GM19193 (cell line): Measurements from ENCODE around the gene POLRMT.

Experiments
- POLR2A ChIP-seq: IDR thresholded peaks from 4 replicates; pipeline ENCODE4 v1.6.1; 2011; ENCODE audit not compliant: insufficient read depth, insufficient read length; ENCODE audit errors: extremely low read depth

POLRMT gene

DNA sequence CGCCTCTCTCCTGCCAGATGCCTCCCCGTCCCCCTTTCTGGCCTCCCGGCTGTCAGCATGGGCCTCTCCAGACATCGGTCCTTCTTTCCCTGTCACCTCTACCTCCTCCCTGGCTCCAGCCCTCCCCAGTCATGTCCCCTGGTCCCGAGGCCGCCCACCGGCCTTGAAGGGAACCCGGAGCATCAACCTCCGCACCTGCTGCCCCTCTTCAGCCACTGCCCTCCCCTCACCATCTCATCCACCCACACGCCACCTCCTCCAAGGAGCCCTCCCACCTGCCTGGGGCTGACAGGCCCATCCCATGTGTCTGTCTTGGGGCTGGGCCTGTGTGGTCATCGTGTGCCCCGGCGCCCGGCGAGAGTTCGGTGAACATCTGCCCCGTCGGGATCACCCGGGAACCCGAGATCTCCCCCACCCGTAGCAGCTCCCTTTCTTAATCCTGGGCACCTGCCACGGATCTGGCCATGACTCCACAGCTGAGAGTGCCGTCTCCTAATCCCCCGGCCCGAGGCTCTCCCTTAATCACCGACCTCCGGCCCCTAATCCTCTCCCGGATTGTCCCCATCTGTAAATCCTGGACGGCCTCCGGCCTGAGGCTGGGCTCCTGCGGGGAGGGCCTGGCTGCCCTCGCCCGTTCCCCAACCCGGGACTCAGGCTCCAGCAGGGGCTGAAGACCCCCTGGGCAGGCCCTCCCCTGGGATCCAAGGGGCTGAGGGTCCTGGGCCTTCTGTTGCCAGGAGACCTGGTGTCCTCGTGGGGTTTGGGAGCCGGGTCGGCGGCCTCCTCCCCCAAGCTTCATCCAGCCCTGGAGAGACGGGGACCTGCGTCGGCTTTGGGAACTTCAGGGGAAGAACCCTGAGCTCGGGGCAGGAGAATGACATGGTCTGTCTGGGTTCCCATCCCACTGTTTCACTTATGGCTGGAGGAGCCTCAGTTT is 37.7 kb downstream of the POLRMT start:
- TF ChIP-seq POLR2A, result no peak

DNA sequence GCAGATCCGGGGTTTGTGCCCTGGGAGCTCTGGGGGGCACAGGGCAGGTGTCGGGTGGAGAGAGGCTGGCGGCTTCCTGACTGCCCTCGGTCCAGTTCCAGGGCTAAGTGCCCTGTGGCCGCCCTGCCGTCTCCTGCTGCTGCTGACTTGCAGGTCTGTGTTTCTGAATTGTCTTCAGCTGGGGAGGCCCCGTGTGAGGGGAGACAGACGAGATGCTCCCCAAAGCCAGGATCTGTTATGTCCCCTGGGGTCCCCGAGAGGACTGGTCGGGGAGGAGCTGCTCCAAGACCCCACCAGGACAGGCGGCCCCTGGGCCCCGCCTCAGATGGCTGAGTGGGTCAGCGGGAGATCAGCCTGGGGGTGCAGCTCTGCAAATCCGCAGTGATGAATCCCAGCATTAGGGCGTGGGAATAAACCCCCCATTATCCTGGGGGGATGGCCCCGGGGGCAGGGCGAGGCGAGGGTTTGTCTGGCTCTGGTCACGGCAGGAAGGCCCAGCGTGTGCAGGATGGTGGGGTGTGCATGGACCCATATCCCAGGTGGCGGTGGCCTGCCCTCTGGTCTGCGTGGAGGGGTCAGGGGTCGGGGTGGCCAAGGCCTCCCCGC is 39.0 kb downstream of the POLRMT start:
- no peak for TF ChIP-seq POLR2A

DNA sequence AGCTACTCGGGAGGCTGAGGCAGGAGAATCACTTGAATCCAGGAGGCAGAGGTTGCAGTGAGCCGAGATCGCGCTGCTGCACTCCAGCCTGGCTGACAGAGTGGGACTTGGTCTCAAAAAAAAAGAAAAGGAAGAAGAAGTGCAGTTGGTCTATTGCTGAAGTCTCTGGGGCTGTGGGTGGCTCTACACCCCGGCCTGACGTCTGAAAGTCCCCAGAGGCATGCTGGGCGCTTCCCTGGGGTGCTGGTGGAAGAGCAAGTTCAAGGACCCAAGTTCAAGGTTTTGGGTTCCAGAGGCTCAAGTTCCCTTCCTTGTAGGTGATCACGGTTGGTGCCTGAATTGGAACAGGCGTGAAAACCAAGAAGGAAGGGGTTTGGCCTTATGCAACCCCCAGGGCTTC is 39.8 kb downstream of the POLRMT start:
- TF ChIP-seq POLR2A, result no peak

DNA sequence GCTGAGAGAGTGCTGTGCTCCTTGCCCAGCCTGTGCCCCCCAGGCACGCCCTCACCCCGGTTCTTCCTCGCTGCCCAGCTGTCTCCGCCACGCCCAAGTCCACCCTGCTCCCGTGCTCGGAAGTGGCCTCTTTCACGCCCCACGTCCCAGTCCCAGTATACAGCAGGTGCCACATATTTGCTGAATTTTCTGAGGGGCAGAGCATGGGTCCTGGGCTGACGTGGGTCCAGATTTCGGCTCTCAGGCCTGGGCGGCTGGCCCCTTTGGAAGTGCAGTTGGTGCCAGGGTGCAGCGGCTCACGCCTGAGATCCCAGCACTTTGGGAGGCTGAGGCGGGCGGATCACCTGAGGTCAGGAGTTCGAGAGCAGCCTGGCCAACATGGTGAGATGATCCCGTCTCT is 40.3 kb downstream of the POLRMT start:
- TF ChIP-seq POLR2A, result no peak

DNA sequence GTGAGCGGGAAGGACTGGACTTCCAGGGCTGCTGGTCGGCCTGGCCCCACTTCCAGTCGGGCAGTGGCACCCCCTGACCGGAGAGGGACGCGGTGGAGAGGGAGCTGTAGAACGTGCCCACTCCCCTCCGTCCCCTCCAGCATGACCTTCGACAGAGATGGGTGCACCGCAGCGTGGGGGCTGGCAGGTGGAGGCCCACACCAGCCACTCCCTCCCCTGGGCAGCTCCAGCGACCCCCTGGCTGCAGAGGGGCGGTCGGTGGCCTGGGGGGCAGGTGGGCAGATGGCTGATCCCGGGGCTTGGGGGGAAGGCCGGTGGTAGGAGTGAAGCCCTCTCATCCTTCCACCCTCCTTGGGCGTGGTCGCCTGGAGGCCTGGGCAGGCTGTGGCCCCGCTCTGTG is 41.2 kb downstream of the POLRMT start:
- no peak for TF ChIP-seq POLR2A

DNA sequence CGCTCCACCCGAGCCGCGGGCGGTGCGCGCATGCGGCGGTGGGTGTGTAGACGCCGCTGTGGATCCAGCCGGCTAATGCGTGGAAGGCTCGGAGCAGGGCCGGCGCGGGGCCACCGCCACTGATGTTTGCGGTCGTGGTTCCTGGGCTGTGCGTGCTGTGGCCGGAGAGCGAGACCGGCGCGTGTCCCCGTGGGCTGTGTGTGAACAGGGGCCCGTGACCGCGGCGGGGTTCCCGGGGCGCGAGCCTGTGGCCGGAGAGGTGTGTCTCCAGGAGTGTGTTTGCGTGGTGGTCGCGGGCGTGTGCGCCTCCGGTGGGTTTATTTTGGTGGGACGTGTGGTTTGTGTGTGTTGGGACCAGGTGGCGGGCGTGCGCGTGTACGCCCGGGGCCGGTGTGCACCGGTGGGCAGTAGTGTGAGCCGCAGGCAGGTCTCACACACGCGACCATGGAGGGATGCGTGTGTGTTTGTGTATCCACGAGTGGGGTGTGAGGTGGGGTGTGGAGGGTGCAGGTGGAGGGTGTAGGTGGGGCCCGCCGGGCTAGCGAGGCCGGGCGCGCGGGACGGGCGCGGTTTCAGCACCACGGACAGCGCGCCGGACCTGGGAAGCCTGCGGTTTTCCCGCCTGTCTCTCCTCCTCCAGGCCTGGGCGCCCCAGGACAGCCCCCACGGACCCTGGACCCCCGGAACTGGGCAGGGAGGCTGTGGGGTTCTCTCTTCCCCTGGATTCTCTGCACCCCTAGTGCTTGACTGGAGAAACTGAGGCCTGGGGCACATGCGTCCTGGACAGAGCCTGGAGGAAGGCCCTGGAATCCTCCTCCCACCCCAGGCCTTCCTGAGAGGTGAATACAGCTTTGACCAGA is 42.0 kb downstream of the POLRMT start:
- TF ChIP-seq POLR2A, result no peak

DNA sequence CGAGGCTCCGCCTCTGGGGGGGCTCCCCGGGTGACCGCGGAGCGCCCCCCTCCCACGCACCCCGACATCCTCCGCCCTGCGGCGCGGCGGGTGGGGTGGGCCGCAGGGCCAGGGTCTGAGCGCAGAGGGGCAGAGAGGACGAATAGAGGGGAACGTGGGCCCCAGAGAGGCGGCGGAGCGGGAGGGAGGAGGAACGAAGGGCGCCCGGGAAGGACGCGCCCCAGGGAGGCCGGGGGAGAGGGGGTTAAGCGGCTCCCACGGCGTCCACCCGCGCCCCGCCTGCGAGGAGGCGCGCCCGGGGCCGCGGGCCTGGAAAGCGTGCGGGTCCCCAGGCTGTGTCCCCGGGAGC is 42.6 kb downstream of the POLRMT start:
- no peak for TF ChIP-seq POLR2A

DNA sequence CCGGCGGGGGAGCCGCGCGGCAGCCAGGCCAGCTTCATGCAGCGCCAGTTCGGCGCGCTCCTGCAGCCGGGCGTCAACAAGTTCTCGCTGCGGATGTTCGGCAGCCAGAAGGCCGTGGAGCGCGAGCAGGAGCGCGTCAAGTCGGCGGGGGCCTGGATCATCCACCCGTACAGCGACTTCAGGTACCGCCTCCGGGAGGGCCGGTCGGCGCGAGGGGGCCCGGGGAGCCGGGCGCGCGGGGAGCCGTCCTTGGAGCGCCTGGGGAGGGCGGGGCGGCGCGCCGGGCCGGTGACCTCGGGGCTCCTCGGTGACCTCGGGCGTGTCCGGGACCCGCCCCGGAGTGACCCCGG is 43.0 kb downstream of the POLRMT start:
- no peak for TF ChIP-seq POLR2A

DNA sequence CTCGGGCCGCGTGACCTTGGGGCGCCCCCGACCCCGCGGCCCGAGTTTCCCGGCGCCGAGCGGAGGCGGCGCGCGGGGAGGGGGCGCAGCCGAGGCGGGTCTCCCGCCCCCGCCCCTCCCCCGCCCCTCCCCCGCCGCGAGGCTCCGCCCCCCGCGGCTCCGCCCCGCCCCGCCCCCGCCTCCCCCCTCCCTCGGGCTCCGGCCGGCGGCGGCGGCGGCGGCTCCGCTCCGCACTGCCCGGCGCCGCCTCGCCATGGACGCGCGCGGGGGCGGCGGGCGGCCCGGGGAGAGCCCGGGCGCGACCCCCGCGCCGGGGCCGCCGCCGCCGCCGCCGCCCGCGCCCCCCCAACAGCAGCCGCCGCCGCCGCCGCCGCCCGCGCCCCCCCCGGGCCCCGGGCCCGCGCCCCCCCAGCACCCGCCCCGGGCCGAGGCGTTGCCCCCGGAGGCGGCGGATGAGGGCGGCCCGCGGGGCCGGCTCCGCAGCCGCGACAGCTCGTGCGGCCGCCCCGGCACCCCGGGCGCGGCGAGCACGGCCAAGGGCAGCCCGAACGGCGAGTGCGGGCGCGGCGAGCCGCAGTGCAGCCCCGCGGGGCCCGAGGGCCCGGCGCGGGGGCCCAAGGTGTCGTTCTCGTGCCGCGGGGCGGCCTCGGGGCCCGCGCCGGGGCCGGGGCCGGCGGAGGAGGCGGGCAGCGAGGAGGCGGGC is 43.5 kb downstream of the POLRMT start, which contains the start of gene HCN2:
Gene HCN2, plus strand, starts transcription at position 189 of the 703 bp plus-strand sequence. Its CDS starts 65 bp downstream, at position 254.
- TF ChIP-seq POLR2A, result no peak

DNA sequence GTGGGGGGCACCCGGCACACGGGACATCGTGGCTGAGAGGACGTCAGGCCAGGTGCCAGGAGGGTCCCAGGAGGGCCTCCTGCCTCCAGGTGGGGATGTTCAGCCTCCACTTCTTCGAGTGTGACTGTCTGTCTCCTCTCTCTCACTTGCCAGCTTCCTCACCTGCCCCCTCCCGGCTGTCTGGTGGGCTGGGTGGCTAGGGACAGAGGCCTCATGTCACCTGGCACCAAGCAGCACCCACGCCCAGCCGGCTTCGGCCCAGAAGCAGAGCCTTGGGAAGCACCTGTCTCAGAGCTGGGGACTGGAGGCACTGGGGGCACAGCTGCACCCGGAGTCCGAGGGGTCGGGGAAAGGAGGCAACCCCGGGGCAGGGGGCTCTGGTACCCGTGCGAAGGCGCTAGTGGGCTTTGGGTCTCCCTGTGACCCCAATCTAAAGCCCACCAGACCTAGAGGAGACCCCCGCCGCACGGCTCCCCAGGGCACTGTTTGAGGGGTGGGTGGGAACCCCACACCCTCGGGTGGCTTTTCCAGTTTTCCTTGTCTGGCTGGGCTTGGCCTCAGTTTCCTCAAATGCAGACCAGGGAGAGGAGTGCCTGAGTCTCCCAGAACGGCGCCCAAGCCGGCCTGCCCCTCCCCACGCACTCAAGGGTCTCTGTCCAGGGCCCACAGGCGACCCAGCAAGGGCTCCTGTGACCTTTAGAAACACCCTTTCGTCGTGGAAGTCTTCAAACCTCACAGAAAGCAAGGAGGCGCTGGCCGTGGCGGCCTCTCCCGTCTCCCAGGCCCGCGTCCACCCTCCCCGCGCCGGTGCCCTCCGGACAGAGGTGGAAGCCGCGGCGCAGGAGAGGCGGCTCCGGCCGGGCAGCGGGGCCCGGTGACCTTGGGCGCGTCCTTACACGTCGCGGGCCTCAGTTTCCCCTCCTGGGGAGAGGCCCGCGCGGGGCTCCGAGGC is 44.3 kb downstream of the POLRMT start:
- no peak for TF ChIP-seq POLR2A

DNA sequence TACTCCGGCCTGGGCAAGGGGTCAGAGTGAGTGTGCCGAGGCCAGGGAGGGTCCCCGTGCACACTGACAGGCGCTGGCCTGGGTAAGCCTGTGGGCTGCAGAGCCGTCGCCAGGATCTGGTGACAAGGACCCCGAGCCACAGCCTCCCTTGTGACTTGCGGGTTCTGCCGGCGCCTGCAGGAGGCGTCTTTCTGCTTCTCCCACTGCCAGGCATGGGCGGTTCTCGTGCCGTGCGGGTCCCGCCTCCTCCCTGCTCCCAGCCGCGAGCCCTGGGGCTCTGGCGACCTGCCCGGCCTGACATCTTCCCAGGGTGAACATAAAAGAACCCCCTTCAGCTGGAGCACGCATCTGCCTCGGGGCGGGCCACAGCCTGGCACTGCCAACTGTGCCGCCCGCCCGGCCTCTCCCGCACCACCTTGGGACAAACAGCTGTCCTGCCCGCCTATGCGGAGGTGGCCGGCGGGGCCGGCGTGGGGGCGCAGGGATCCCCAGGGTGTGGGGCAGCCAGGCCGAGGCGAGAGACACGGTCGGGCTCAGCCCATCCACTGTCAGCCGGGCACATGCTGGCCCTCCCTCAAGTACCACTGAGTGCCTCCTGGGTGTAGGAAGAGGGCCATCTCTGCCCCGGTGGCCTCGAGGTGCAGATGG is 45.1 kb downstream of the POLRMT start:
- TF ChIP-seq POLR2A, result no peak

DNA sequence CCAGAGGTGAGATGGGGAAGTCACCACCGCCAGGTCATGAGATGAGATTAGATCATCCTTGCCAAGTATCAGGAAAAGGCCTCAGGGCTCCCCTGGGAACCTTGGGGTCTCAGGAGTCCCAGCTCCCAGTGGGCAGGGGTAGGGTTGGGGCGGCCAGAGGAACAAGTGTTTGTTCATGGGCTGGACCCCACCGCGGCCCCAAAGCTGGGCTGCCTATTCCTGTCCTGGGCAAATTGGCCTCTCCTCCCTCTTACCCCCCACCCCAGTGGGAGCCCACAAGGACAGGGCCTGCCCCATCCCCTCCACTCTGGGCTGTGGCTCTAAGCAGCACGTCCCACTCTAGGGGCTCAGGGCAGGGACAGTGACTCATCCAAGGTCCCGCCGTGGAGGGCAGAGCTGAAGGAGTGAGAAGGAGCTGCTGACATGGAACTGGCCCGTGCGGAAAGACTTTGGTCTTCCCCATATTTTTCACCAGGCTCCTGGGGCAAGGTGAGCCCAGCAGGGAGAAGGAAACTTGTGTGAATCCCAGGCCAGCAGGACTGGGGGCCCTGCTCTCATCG is 47.7 kb downstream of the POLRMT start:
- TF ChIP-seq POLR2A, result no peak
